A549 (cell line): ENCODE results near the gene RBM34. TPM values are rescaled to one million over a fixed set of nuclear protein-coding genes. Genes with fewer than 3 reads are reported as not detected.
A peak's percentile ranks its signal among the peaks of the same experiment; 100 is the strongest.

Experiments used
- ATAC-seq, 2 experiments: fragments of 200-7000 bp in 1 of 2; fragments of >200 bp in 1 of 2; cut with Nextera tagmentation in 1 of 2; cut with Tn5 transposase in 1 of 2; 3 replicates each; pipeline versions ENCODE4 v1.8.0 to v1.9.1; 2018 to 2020; ENCODE audit warnings: mild to moderate bottlenecking in 1 of 2, moderate library complexity in 1 of 2
- CTCF ChIA-PET: fragments of 300-600 bp; sonication (Branson Sonifier 250); formaldehyde crosslinking; extraction: SDS; loops from one replicate; lab custom pipeline; 2021; ENCODE audit warnings: antibody characterized with exemption, inconsistent platforms; lab: Yijun Ruan, JAX
- POLR2A ChIA-PET: fragments of 350-600 bp; formaldehyde crosslinking; extraction: SDS; loops from one replicate; lab custom pipeline; 2021; ENCODE audit warnings: antibody characterized with exemption, inconsistent platforms; lab: Yijun Ruan, JAX
- DNase-seq, 2 experiments: peaks; one replicate each; pipeline versions ENCODE4 v3.0.0 to v3.0.0-alpha.2; 2011 to 2016; ENCODE audit warnings: low read depth in 1 of 2, low spot score in 1 of 2
- FAIRE-seq: peaks from 2 replicates; lab custom pipeline; 2011; peaks lifted over from hg19 to GRCh38; lab: Jason Lieb, UNC
- H3K27ac ChIP-seq, 2 experiments: fragments of >200 bp; sonication (Bioruptor Twin); formaldehyde crosslinking; 3 replicates each; pipeline ENCODE4 v1.5.1; 2016 to 2017
- H3K4me1 ChIP-seq: fragments of >200 bp; sonication (Bioruptor Twin); formaldehyde crosslinking; 3 replicates; pipeline ENCODE4 v1.6.1; 2016
- H3K4me2 ChIP-seq: fragments of >200 bp; sonication (Bioruptor Twin); formaldehyde crosslinking; 3 replicates; pipeline ENCODE4 v1.6.1; 2016
- H3K4me3 ChIP-seq: fragments of >200 bp; sonication (Bioruptor Twin); formaldehyde crosslinking; 3 replicates; pipeline ENCODE4 v1.5.1; 2016
- H3K9me3 ChIP-seq: fragments of >200 bp; sonication (Bioruptor Twin); formaldehyde crosslinking; 3 replicates; pipeline ENCODE4 v1.6.1; 2016
- EHMT2 ChIP-seq: fragments of 200-600 bp; sonication (generic); IDR thresholded peaks from 2 replicates; pipeline ENCODE4 v1.6.1; 2016; ENCODE audit warnings: antibody characterized with exemption, low read depth, mild to moderate bottlenecking, moderate library complexity
- EP300 ChIP-seq, 2 experiments: fragments of >200 bp; sonication (Bioruptor Twin); formaldehyde crosslinking; IDR thresholded peaks; 2 replicates in 1 of 2; 3 replicates in 1 of 2; pipeline ENCODE4 v1.6.1; 2016 to 2017
- FOSB ChIP-seq: fragments of 250-450 bp; sonication (Bioruptor Pico); IDR thresholded peaks from 2 replicates; pipeline ENCODE4 v1.5.0; 2020; ENCODE audit warnings: mild to moderate bottlenecking, moderate library complexity
- FOXS1 ChIP-seq: fragments of 250-450 bp; sonication (Bioruptor Pico); IDR thresholded peaks from 2 replicates; pipeline ENCODE4 v1.5.0; 2020; ENCODE audit warnings: mild to moderate bottlenecking, moderate library complexity
- GATA3 ChIP-seq: IDR thresholded peaks from 2 replicates; pipeline ENCODE4 v1.6.1; 2012; ENCODE audit warnings: borderline replicate concordance
- HEYL ChIP-seq: fragments of 250-450 bp; sonication (Bioruptor Pico); IDR thresholded peaks from 2 replicates; pipeline ENCODE4 v1.8.0; 2021; ENCODE audit warnings: mild to moderate bottlenecking, moderate library complexity
- JUN ChIP-seq, 2 experiments: fragments of >200 bp; sonication (Bioruptor Twin); formaldehyde crosslinking; IDR thresholded peaks; 2 replicates in 1 of 2; 3 replicates in 1 of 2; pipeline ENCODE4 v1.6.1; 2016 to 2017
- MAFK ChIP-seq: fragments of 450-650 bp; IDR thresholded peaks from 2 replicates; pipeline ENCODE4 v1.6.1; 2014; ENCODE audit not compliant: partially characterized antibody
- PBX3 ChIP-seq: IDR thresholded peaks from 2 replicates; pipeline ENCODE4 v1.6.1; 2012
- REST ChIP-seq: fragments of 200-600 bp; sonication (generic); IDR thresholded peaks from 2 replicates; pipeline ENCODE4 v1.6.1; 2016; ENCODE audit warnings: antibody characterized with exemption, mild to moderate bottlenecking, moderate library complexity
- SMC3 ChIP-seq: fragments of >200 bp; sonication (Bioruptor Twin); formaldehyde crosslinking; IDR thresholded peaks from 3 replicates; pipeline ENCODE4 v1.6.1; 2018; ENCODE audit warnings: inconsistent platforms
- SREBF2 ChIP-seq: fragments of 450-650 bp; IDR thresholded peaks from 2 replicates; pipeline ENCODE4 v1.6.1; 2014; ENCODE audit warnings: mild to moderate bottlenecking, moderate library complexity
- TFCP2L1 ChIP-seq: fragments of 250-450 bp; sonication (Bioruptor Pico); IDR thresholded peaks from 2 replicates; pipeline ENCODE4 v1.5.0; 2021; ENCODE audit warnings: mild to moderate bottlenecking
- ZFP36 ChIP-seq: fragments of 450-650 bp; IDR thresholded peaks from 2 replicates; pipeline ENCODE4 v1.6.1; 2014; ENCODE audit warnings: borderline replicate concordance; ENCODE audit not compliant: partially characterized antibody
- WGBS: methylation state at CpG from one replicate; pipeline ENCODE4 v1.1.6; 2017; ENCODE audit errors: missing lambda C conversion rate; 5-methylcytosine and 5-hydroxymethylcytosine counted together
- polyA plus RNA-seq, 4 experiments: library from polyadenylated mRNA; depleted of rRNA in 3 of 4; stranded (reverse); fragments of >200 nt; fragmentation: RNase III in 1 of 4; extraction: RNeasy Plus Mini Kit Qiagen cat#74134 plus additional on column Dnase treatment in 1 of 4; gene quantifications; 2 replicates in 3 of 4; 3 replicates in 1 of 4; pipeline ENCODE4 v1.2.3, GENCODE V29; 2011 to 2017

RBM34 gene
- polyA plus RNA-seq, 2 of the 4 experiments (the other 2 are of a cell fraction) = 67.8 to 81.8 TPM

- DNase-seq = no peak
- H3K4me2 ChIP-seq = no peak overlapping the region
- WGBS = 94% methylated on average over 3 of the region's 3 CpGs
- FAIRE-seq = no peak
- no peak overlapping the region for H3K4me3 ChIP-seq
- no peak for ATAC-seq
- no peaks in the 10 kb centered on the region for H3K9me3 ChIP-seq
- no peak for TF ChIP-seq ZFP36
- no peak for TF ChIP-seq FOXS1 (CRISPR knock-in tag)
- TF ChIP-seq EHMT2 = no peak
- TF ChIP-seq REST = no peak
- TF ChIP-seq GATA3 = no peak
- TF ChIP-seq, all 56 proteins: peak for 0
- ChIA-PET CTCF (no interaction called here), POLR2A (no interaction called here)
- Histone ChIP-seq H3K27ac (no peak overlapping the region), H3K4me1 (peaks cover 15% of the 10 kb centered on the region; the same call in 2 of the 3 replicates)
Measured at GRCh38 chr1:235111107-235111506, 49.9 kb downstream of the RBM34 start.

DNA sequence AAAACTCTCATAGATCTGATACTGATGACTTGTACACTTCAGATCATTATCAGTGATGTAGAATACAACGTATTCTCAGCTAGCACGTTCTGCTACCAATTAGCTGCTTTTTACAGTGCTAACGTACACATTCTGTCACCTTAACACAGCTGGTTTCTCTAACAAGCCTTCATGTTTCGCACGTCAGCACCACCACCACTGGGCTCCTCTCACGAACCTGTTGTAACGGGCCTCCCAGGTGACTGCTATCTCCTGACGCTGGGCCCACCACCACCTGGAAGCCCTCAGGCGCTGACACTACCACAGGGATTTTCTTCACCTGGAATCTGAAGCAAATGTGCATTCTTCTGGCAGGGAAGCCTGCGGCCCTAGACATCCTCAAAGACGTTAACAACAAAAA, 52.2 kb downstream of the RBM34 start:
- H3K4me3 ChIP-seq = no peak overlapping the region
- H3K4me1 ChIP-seq = peaks cover 20% of the 10 kb centered on the region; the same call in 2 of the 3 replicates
- WGBS = 97% methylated on average over 11 of the region's 11 CpGs
- TF ChIP-seq EP300 (IDR thresholded peaks at IDR 0.05) (no peak), JUN (IDR thresholded peaks at IDR 0.05) (no peak), FOSB (CRISPR knock-in tag) (no peak), SMC3 (no peak), SREBF2 (no peak), PBX3 (no peak)
- ATAC-seq (no peak), FAIRE-seq (no peak), DNase-seq (no peak)
- no peaks in the 10 kb centered on the region for H3K9me3 ChIP-seq
- H3K27ac ChIP-seq = no peak overlapping the region
- no peak overlapping the region for H3K4me2 ChIP-seq
- ChIA-PET POLR2A (no interaction called here), CTCF (interaction anchor here (1.4 to 1.6 kb wide), 2 partner anchors 16 to 622 kb away, joined by 5 to 6 read pairs; no protein-coding TSS in a partner anchor)

GRCh38 chr1:235108185-235108593, 52.9 kb downstream of the RBM34 start:
- FAIRE-seq (no peak), DNase-seq (no peak), ATAC-seq (no peak)
- TF ChIP-seq MAFK = no peak
- TF ChIP-seq ZFP36 = no peak
- TF ChIP-seq TFCP2L1 (CRISPR knock-in tag) = peak; percentile 57; the same call in 1 of the 2 replicates
- TF ChIP-seq HEYL (CRISPR knock-in tag) = no peak
- no peak overlapping the region for H3K4me3 ChIP-seq
- peaks cover 22% of the 10 kb centered on the region; the same call in 2 of the 3 replicates for H3K4me1 ChIP-seq
- ChIA-PET CTCF (interaction anchor here (0.6 to 2.1 kb wide), 6 partner anchors 12 to 864 kb away, joined by 3 to 11 read pairs (median 4); no protein-coding TSS in a partner anchor), POLR2A (interaction anchor here (1.7 kb wide), 1 partner anchor 14 kb away, joined by 4 read pairs; no protein-coding TSS in a partner anchor)
- no peak overlapping the region for H3K4me2 ChIP-seq
- no peaks in the 10 kb centered on the region for H3K9me3 ChIP-seq
- WGBS = 100% methylated on average over 1 of the region's 1 CpG
- no peak overlapping the region for H3K27ac ChIP-seq
